Stimulated activated CD4-positive, alpha-beta T cell treated with anti-CD3 and anti-CD28 coated beads, Interleukin-1b, Interleukin-23, amount 100 ng/mL, for 1 hour (primary cell): ENCODE data around the gene ARL5C.

Experiments used
- DNase-seq, 2 donors: peaks; one replicate each; pipeline ENCODE4 v3.0.0-alpha.2; 2020; ENCODE audit warnings: low read depth in 2 of 2

Gene ARL5C

GRCh38 chr17:39167476-39167875 lies 1.5 kb upstream of the ARL5C start:
- no peak for DNase-seq

- DNase-seq = no peak
Measured at GRCh38 chr17:39166437-39167335, 725 bp upstream of the ARL5C start.

GRCh38 chr17:39165178-39165840 lies 652 bp downstream of the ARL5C start:
- DNase-seq = no peak

- DNase-seq = peak in 1 of 2 donors; percentile 58
Measured at GRCh38 chr17:39164675-39165143, 1.3 kb downstream of the ARL5C start.

- no peak for DNase-seq
Measured at GRCh38 chr17:39161962-39162361, 4.0 kb downstream of the ARL5C start.

GRCh38 chr17:39158623-39159022 lies 7.3 kb downstream of the ARL5C start:
- DNase-seq = no peak

GRCh38 chr17:39156491-39156890 lies 9.5 kb downstream of the ARL5C start:
- no peak for DNase-seq

- no peak for DNase-seq
Measured at GRCh38 chr17:39155654-39156053, 10.3 kb downstream of the ARL5C start.

GRCh38 chr17:39153599-39154051 lies 12.3 kb downstream of the ARL5C start:
- peak; percentile 86 to 95 for DNase-seq

- DNase-seq = no peak
Measured at GRCh38 chr17:39151943-39152818, 13.8 kb downstream of the ARL5C start.

- no peak for DNase-seq
Measured at GRCh38 chr17:39151150-39151942, 14.6 kb downstream of the ARL5C start, which contains the start of gene PLXDC1. Gene PLXDC1, minus strand, starts transcription at chr17:39151637. Its CDS starts 200 bp downstream, at chr17:39151437.

GRCh38 chr17:39150795-39151149 lies 15.2 kb downstream of the ARL5C start:
- DNase-seq = no peak

GRCh38 chr17:39150104-39150634 lies 15.8 kb downstream of the ARL5C start:
- DNase-seq = no peak

GRCh38 chr17:39147221-39148185 lies 18.5 kb downstream of the ARL5C start:
- DNase-seq = no peak

- no peak for DNase-seq
Measured at GRCh38 chr17:39146273-39146672, 19.7 kb downstream of the ARL5C start.

- no peak for DNase-seq
Measured at GRCh38 chr17:39145143-39145542, 20.8 kb downstream of the ARL5C start.

- DNase-seq = no peak
Measured at GRCh38 chr17:39144416-39144840, 21.5 kb downstream of the ARL5C start.

GRCh38 chr17:39143552-39144093 lies 22.3 kb downstream of the ARL5C start:
- no peak for DNase-seq
